Measurements from ENCODE around the gene PDE10A. TPM values are rescaled to one million over a fixed set of nuclear protein-coding genes. Genes with fewer than 3 reads are reported as not detected.

The PDE10A gene
- total RNA-seq, 1 donor from 2014 or later, result 5.4 TPM

GRCh38 chr6:165640806-165641205, 22.2 kb downstream of the PDE10A start:
- Histone ChIP-seq H3K27me3 (ENCODE audit: insufficient read depth, low read length) (no peaks in the 10 kb centered on the region), H3K4me2 (ENCODE audit: low read length) (no peak overlapping the region), H3K4me3 (ENCODE audit: insufficient read depth, low read depth, low read length) (no peak overlapping the region), H2AFZ (ENCODE audit: low read depth, low read length) (no peak overlapping the region), H3K79me2 (ENCODE audit: insufficient read depth, low read length) (no peaks in the 10 kb centered on the region), H3K36me3 (ENCODE audit: insufficient read depth, low read length) (no peaks in the 10 kb centered on the region), H3K4me1 (ENCODE audit: insufficient read depth, low read length) (peaks cover 12% of the 10 kb centered on the region), H3K9me3 (ENCODE audit: insufficient read depth, low read depth, low read length) (no peaks in the 10 kb centered on the region), H4K20me1 (ENCODE audit: insufficient read depth, low read length) (no peaks in the 10 kb centered on the region), H3K27ac (ENCODE audit: low read depth, low read length) (no peak overlapping the region), H3K9ac (ENCODE audit: low read length) (no peak overlapping the region)
- Mint-ChIP-seq H3K4me1 (ENCODE audit: low read depth, unreplicated experiment) (peaks cover 22% of the 10 kb centered on the region), H3K4me3 (ENCODE audit: unreplicated experiment) (no peak overlapping the region), H3K27ac (ENCODE audit: unreplicated experiment) (no peak overlapping the region), H3K9me3 (ENCODE audit: unreplicated experiment) (no peaks in the 10 kb centered on the region), H3K36me3 (ENCODE audit: low read depth, unreplicated experiment) (peaks cover 4% of the 10 kb centered on the region), H3K27me3 (ENCODE audit: low read depth, unreplicated experiment) (peaks cover 5% of the 10 kb centered on the region)
- FAIRE-seq (no peak), DNase-seq (ENCODE audit: low read depth) (no peak)
- TF ChIP-seq EZH2 (IDR thresholded peaks at IDR 0.05; ENCODE audit: insufficient read depth, low read length), result no peak
- no peak for TF ChIP-seq CTCF (IDR thresholded peaks at IDR 0.05; ENCODE audit: insufficient read depth, low read depth, low read length)

- H3K4me1 Mint-ChIP-seq (ENCODE audit: low read depth, unreplicated experiment), result peaks cover 28% of the 10 kb centered on the region
- no peak overlapping the region for H3K27ac ChIP-seq (ENCODE audit: low read depth, low read length)
- H4K20me1 ChIP-seq (ENCODE audit: insufficient read depth, low read length), result no peaks in the 10 kb centered on the region
- H3K79me2 ChIP-seq (ENCODE audit: insufficient read depth, low read length), result no peaks in the 10 kb centered on the region
- peaks cover 5% of the 10 kb centered on the region for H3K27me3 Mint-ChIP-seq (ENCODE audit: low read depth, unreplicated experiment)
- no peak overlapping the region for H2AFZ ChIP-seq (ENCODE audit: low read depth, low read length)
- no peak overlapping the region for H3K4me3 Mint-ChIP-seq (ENCODE audit: unreplicated experiment)
- no peaks in the 10 kb centered on the region for H3K27me3 ChIP-seq (ENCODE audit: insufficient read depth, low read length)
- TF ChIP-seq CTCF (IDR thresholded peaks at IDR 0.05; ENCODE audit: insufficient read depth, low read depth, low read length), result no peak
- no peak for TF ChIP-seq EZH2 (IDR thresholded peaks at IDR 0.05; ENCODE audit: insufficient read depth, low read length)
- no peak overlapping the region for H3K9ac ChIP-seq (ENCODE audit: low read length)
- no peaks in the 10 kb centered on the region for H3K9me3 ChIP-seq (ENCODE audit: insufficient read depth, low read depth, low read length)
- H3K4me3 ChIP-seq (ENCODE audit: insufficient read depth, low read depth, low read length), result no peak overlapping the region
- peaks cover 2% of the 10 kb centered on the region for H3K36me3 Mint-ChIP-seq (ENCODE audit: low read depth, unreplicated experiment)
- no peaks in the 10 kb centered on the region for H3K9me3 Mint-ChIP-seq (ENCODE audit: unreplicated experiment)
- no peaks in the 10 kb centered on the region for H3K36me3 ChIP-seq (ENCODE audit: insufficient read depth, low read length)
- DNase-seq (ENCODE audit: low read depth), result no peak
- peaks cover 12% of the 10 kb centered on the region for H3K4me1 ChIP-seq (ENCODE audit: insufficient read depth, low read length)
- H3K27ac Mint-ChIP-seq (ENCODE audit: unreplicated experiment), result no peak overlapping the region
- no peak overlapping the region for H3K4me2 ChIP-seq (ENCODE audit: low read length)
- no peak for FAIRE-seq
Measured at GRCh38 chr6:165638530-165638929, 24.5 kb downstream of the PDE10A start.

- Mint-ChIP-seq H3K9me3 (ENCODE audit: unreplicated experiment) (no peaks in the 10 kb centered on the region), H3K4me1 (ENCODE audit: low read depth, unreplicated experiment) (peaks cover 28% of the 10 kb centered on the region), H3K4me3 (ENCODE audit: unreplicated experiment) (no peak overlapping the region), H3K36me3 (ENCODE audit: low read depth, unreplicated experiment) (peaks cover 2% of the 10 kb centered on the region), H3K27me3 (ENCODE audit: low read depth, unreplicated experiment) (peaks cover 5% of the 10 kb centered on the region), H3K27ac (ENCODE audit: unreplicated experiment) (peak overlapping the region; percentile 6)
- TF ChIP-seq CTCF (IDR thresholded peaks at IDR 0.05; ENCODE audit: insufficient read depth, low read depth, low read length) (no peak), EZH2 (IDR thresholded peaks at IDR 0.05; ENCODE audit: insufficient read depth, low read length) (no peak)
- H3K27me3 ChIP-seq (ENCODE audit: insufficient read depth, low read length), result no peaks in the 10 kb centered on the region
- no peak overlapping the region for H2AFZ ChIP-seq (ENCODE audit: low read depth, low read length)
- no peak for DNase-seq (ENCODE audit: low read depth)
- H4K20me1 ChIP-seq (ENCODE audit: insufficient read depth, low read length), result no peaks in the 10 kb centered on the region
- no peaks in the 10 kb centered on the region for H3K9me3 ChIP-seq (ENCODE audit: insufficient read depth, low read depth, low read length)
- H3K4me1 ChIP-seq (ENCODE audit: insufficient read depth, low read length), result peaks cover 12% of the 10 kb centered on the region
- no peaks in the 10 kb centered on the region for H3K36me3 ChIP-seq (ENCODE audit: insufficient read depth, low read length)
- no peak overlapping the region for H3K4me3 ChIP-seq (ENCODE audit: insufficient read depth, low read depth, low read length)
- H3K79me2 ChIP-seq (ENCODE audit: insufficient read depth, low read length), result no peaks in the 10 kb centered on the region
- no peak overlapping the region for H3K9ac ChIP-seq (ENCODE audit: low read length)
- no peak overlapping the region for H3K27ac ChIP-seq (ENCODE audit: low read depth, low read length)
- H3K4me2 ChIP-seq (ENCODE audit: low read length), result peak overlapping the region; percentile 41
- no peak for FAIRE-seq
Measured at GRCh38 chr6:165637586-165637985, 25.5 kb downstream of the PDE10A start.
